ENCODE results near the gene FREM1. TPM values are rescaled to one million over a fixed set of nuclear protein-coding genes. Genes with fewer than 3 reads are reported as not detected.

FREM1 gene
- total and polyA plus RNA-seq, 12 donors: 2.8 to 24.1 (median 7.1) TPM

DNA sequence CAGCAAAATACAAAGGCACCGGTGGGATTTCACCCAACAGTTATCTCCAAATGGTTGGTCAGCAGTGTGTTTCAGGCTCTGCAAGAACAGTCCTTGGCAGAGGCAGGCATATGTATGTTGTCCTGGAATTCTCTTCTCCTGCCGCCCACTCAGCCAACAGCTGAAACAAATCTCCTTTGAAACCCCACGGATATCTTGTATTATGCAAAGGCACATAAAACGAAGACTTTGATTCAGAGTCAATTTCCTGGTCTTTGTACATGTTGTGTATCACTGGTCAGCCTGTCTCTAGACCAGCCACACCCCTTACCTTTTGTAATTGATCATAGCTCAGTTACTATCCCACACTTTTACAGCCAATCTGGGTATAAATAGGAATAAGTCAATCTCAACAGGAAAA, 29.2 kb downstream of the FREM1 start:
- H3K27me3 ChIP-seq: no peaks in the 10 kb centered on the region
- 39 to 67% (median 58%) methylated on average over 4 of the region's 4 CpGs for WGBS, 4 donors
- intact Hi-C loops (cut with DNase I): no loop called here
- H3K27ac ChIP-seq: no peak overlapping the region
- no peaks in the 10 kb centered on the region for H3K9me3 ChIP-seq (replicated peaks in 1 of 3)
- H3K36me3 ChIP-seq (replicated peaks in 1 of 2): no peaks in the 10 kb centered on the region
- TF ChIP-seq, protein P1, sequence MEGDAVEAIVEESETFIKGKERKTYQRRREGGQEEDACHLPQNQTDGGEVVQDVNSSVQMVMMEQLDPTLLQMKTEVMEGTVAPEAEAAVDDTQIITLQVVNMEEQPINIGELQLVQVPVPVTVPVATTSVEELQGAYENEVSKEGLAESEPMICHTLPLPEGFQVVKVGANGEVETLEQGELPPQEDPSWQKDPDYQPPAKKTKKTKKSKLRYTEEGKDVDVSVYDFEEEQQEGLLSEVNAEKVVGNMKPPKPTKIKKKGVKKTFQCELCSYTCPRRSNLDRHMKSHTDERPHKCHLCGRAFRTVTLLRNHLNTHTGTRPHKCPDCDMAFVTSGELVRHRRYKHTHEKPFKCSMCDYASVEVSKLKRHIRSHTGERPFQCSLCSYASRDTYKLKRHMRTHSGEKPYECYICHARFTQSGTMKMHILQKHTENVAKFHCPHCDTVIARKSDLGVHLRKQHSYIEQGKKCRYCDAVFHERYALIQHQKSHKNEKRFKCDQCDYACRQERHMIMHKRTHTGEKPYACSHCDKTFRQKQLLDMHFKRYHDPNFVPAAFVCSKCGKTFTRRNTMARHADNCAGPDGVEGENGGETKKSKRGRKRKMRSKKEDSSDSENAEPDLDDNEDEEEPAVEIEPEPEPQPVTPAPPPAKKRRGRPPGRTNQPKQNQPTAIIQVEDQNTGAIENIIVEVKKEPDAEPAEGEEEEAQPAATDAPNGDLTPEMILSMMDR (IDR thresholded peaks at IDR 0.05): no peak
- TF ChIP-seq POLR2A (IDR thresholded peaks at IDR 0.05): no peak
- H3K4me1 ChIP-seq (replicated peaks in 1 of 2): no peaks in the 10 kb centered on the region
- no peak overlapping the region for H3K4me3 ChIP-seq
- no peak for DNase-seq

DNA sequence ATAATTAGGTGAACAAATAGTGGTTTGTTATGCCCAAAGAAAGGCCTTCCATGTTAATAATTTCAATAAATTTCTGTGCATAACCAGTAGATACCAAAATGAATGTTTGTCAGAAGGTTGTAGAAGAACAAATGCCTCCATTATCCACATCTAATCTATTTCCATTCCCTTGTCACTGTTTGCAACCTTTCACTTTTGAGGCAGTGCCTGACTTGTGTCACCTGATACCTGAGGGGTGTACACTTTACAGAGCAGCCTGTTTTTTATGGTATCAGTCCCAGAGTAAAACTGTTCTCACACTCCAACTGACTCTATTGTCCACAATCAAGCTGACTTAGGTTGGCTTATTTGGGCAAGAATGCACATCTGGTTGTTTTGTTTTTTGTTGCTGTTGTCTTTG, 40.1 kb downstream of the FREM1 start:
- Histone ChIP-seq H3K36me3 (replicated peaks in 1 of 2) (no peaks in the 10 kb centered on the region), H3K4me3 (no peak overlapping the region), H3K27ac (no peak overlapping the region), H3K9me3 (replicated peaks in 1 of 3) (no peaks in the 10 kb centered on the region), H3K27me3 (no peaks in the 10 kb centered on the region), H3K4me1 (replicated peaks in 1 of 2) (peaks cover 0 to 4% of the 10 kb centered on the region in 2 donors)
- DNase-seq: no peak
- no peak for TF ChIP-seq POLR2A (IDR thresholded peaks at IDR 0.05)
- TF ChIP-seq, protein P1 (IDR thresholded peaks at IDR 0.05): no peak
- intact Hi-C loops (cut with DNase I): no loop called here

DNA sequence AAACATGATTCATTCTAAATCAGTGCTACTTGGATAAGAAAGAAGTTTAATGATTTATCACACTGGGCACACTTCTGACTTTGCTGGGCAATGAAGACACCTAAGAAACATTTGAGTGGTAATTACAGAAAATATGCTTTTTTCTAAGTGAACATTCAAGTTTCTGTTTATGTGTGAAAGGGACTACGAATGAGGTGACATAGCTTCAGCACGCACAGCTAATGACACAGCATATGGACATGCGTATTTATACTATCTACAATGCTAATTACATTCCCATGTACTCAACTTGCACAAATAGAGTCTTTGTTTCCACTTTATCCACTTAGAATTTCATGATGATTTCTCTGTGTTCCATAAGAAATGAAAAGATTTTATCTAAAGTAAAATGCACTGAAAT, 40.6 kb downstream of the FREM1 start:
- DNase-seq: no peak
- no peak overlapping the region for H3K4me3 ChIP-seq
- no peak for TF ChIP-seq POLR2A (IDR thresholded peaks at IDR 0.05)
- TF ChIP-seq, protein P1 (IDR thresholded peaks at IDR 0.05): no peak
- H3K27ac ChIP-seq: no peak overlapping the region
- 72 to 82% (median 78%) methylated on average over 3 of the region's 3 CpGs for WGBS, 4 donors
- intact Hi-C loops (cut with DNase I): no loop called here
- H3K9me3 ChIP-seq (replicated peaks in 1 of 3): no peaks in the 10 kb centered on the region
- H3K27me3 ChIP-seq: no peaks in the 10 kb centered on the region
- peaks cover 0 to 4% of the 10 kb centered on the region in 2 donors for H3K4me1 ChIP-seq (replicated peaks in 1 of 2)
- no peaks in the 10 kb centered on the region for H3K36me3 ChIP-seq (replicated peaks in 1 of 2)

DNA sequence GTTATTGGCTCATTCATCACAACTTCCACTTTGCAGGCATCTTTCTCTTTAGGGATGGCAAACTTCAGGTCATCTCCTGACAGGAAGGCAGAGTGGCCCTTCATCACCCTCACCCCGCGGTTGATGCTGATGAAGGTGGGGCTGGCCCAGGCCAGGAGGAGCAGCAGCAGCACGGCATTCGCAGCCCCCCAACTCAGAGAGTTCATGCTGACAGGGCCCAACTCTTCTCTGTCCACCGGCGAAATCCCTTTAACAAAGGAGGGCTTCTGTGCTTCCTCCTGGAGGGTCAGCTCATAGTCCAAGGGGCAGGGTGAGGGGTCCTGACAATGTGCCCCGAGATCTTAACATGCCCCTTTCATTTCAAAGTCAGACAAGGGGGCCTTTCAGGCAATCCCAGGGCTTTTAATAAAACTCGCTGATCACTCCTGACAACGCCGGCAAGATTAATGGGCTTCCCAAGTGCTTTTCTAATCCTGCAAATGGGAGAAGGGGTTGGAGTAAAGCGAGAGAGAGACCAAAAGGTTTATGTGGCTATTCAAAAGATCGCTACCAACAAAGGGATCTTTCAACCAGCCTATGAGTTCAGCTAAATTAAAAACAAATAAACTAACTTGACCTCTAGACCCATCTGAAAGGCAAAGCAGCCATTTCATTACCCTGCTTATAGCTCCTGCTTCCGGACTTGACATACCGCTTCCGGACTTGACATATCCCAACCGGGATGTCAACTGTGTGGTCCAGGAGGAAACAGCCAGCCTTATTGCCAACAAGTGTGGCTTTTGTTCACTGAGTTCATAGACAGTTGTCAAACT, 41.2 kb downstream of the FREM1 start:
- H3K27me3 ChIP-seq: no peaks in the 10 kb centered on the region
- peaks cover 0 to 4% of the 10 kb centered on the region in 2 donors for H3K4me1 ChIP-seq (replicated peaks in 1 of 2)
- no peaks in the 10 kb centered on the region for H3K36me3 ChIP-seq (replicated peaks in 1 of 2)
- intact Hi-C loops (cut with DNase I): no loop called here
- no peak overlapping the region for H3K4me3 ChIP-seq
- H3K9me3 ChIP-seq (replicated peaks in 1 of 3): no peaks in the 10 kb centered on the region
- no peak for TF ChIP-seq POLR2A (IDR thresholded peaks at IDR 0.05)
- TF ChIP-seq, protein P1 (IDR thresholded peaks at IDR 0.05): no peak
- DNase-seq: peak in 2 of 7 donors; percentile 12 to 16
- peak overlapping the region in 1 of 5 donors; percentile 13 for H3K27ac ChIP-seq
- 48 to 58% (median 52%) methylated on average over 12 to 16 of the region's 16 CpGs for WGBS, 4 donors

Data from adrenal gland (tissue), 12 donors.